HTERT RPE-1 (cell line): Measurements from ENCODE around the gene GRXCR1.

Experiments used
- in situ Hi-C: fragments of 300-500 bp; cut with MboI; formaldehyde crosslinking; loops from 4 replicates; pipeline ENCODE4 v1.14.3; 2020; ENCODE audit warnings: low sequenced_read_pairs

The GRXCR1 gene

DNA sequence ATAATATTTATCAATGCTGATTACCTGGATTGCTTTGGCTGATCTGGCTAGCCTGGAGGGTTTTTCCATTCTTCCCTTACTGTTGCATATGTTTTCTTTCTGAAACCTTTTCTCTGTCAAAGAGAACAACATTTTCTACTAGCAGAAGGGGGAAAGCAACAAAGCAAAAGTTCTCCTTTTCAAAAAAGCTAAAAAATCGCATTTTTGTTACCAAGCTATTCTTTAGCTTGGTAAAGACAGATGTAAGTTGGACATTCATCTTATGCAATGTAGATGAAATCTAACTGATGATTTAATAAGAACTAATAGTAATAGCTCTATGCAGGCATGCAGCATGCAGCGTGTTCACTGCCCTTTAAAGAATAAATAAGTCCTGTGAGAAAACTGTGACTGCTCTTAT lies at the start of gene GRXCR1:
Gene GRXCR1, plus strand, starts transcription at position 301 of the 400 bp plus-strand sequence. CDS start 554 bp downstream, outside the sequence.
- in situ Hi-C loops, result no loop called here

- in situ Hi-C loops, result no loop called here
Observed at GRCh38 chr4:42843694-42844093, 48.8 kb upstream of the GRXCR1 start.

- in situ Hi-C loops, result no loop called here
Observed at GRCh38 chr4:42844422-42845070, 48.0 kb upstream of the GRXCR1 start.

DNA sequence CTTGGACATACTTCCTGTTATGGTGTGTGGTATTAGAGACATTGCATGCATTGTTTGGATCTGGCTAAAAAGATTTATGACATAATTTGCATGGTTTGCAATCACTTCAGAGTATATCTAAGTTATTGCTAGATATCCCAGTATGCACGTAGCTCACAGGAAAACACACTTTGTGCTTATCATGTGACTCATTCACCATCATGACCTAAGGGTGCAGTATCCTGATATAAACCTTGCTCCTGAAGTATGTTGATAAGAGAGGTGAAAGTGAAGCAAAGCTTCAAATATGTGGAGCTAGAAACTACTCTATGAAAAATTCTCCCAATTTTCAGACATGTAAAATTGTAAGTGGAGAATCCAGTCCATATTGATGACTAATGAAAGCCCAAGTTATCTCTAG lies 46.9 kb upstream of the GRXCR1 start:
- in situ Hi-C loops, result no loop called here

GRCh38 chr4:42855779-42856178 lies 36.7 kb upstream of the GRXCR1 start:
- in situ Hi-C loops, result no loop called here

DNA sequence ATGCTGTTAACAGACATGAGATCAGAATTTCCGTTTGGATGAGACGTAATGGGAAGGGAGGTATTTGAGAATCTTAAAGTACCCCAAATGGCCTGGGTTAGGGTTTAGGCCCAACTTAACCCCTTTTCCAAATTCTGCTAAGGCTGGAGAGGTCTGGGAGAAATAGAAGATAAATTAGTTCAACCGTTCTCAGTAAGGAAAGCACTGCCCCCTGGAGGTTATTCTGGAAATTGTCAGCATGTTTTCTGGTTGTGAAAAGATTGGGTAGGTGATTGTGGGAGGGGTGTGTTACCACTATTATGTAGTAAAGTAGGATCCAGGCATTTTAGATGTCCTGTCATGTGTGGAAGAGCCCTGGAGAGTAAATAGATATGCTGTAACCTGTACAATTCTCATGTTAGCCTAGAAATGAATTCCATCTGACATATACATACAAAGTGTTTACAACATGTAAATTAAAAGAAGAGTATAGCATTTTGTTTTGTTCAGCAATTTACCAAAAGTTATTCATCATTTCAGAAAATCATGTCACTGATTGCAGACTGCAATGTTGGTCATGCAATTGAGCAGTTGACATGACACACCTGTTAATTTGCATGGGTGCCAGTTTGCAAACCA lies 26.8 kb upstream of the GRXCR1 start:
- in situ Hi-C loops, result no loop called here

GRCh38 chr4:42871261-42871660 lies 21.3 kb upstream of the GRXCR1 start:
- in situ Hi-C loops, result no loop called here

- in situ Hi-C loops, result no loop called here
Observed at GRCh38 chr4:42871671-42872290, 20.7 kb upstream of the GRXCR1 start.

DNA sequence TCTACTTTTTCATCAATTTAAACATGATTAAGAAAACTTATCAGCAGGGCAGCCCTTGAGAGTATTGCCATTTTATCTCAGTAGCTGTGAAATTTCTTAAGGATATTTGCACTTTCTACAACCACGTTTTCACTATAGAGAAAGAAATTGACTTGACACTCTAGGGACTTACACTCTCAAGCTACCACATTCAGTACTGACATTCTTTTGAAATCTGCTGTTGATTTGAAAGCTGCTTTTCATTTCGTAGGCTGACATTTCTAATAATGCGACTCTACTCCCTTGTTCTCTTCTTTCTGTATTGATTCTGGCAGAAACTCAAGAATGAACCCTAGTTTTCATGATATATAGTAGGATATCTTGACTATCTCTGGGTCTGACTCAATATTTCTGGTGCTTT lies 13.7 kb upstream of the GRXCR1 start:
- in situ Hi-C loops, result no loop called here

- in situ Hi-C loops, result no loop called here
Observed at GRCh38 chr4:42881253-42881652, 11.3 kb upstream of the GRXCR1 start.

DNA sequence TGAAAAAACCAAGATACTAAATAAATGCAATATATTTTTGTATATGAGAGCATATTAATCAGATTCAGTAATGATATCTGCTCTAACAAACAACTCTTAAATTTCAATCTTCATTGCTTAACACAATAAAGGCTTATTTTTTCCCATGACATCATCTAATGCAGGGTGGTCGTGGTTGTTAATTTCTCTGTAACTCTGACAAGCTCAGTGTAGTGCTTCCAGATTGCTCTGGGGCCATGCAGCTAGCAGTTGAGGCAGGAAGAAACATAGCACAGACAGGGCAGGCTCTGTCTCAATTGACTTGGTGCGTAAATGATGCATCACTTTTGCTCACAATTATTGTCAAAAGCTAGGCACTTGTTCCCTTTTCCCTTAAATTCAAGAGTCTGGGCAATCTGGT lies 869 bp upstream of the GRXCR1 start:
- in situ Hi-C loops, result no loop called here

- in situ Hi-C loops, result no loop called here
Observed at GRCh38 chr4:42895452-42895851, 2.9 kb downstream of the GRXCR1 start.

- in situ Hi-C loops, result no loop called here
Observed at GRCh38 chr4:42904986-42905385, 12.5 kb downstream of the GRXCR1 start.

- in situ Hi-C loops, result no loop called here
Observed at GRCh38 chr4:42905591-42905990, 13.1 kb downstream of the GRXCR1 start.

DNA sequence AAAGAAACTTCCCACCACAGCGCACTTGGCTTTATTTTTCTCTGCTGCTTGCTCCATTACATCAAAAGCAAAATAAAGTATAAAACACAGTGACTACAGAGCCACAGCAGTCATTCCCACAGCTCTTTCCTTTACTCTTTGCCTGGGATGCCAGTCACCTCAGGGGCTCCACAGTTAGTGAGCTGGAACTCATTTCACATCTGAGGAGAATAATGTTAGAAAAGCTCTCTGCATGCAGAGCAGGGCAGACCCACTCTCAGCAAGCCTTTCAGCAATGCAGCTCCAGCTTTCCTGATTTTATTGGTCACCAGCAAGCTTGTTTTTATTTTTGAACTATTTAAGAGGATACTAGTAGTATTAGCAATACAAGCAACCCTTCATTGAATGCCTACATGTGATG lies 13.8 kb downstream of the GRXCR1 start:
- in situ Hi-C loops, result no loop called here

DNA sequence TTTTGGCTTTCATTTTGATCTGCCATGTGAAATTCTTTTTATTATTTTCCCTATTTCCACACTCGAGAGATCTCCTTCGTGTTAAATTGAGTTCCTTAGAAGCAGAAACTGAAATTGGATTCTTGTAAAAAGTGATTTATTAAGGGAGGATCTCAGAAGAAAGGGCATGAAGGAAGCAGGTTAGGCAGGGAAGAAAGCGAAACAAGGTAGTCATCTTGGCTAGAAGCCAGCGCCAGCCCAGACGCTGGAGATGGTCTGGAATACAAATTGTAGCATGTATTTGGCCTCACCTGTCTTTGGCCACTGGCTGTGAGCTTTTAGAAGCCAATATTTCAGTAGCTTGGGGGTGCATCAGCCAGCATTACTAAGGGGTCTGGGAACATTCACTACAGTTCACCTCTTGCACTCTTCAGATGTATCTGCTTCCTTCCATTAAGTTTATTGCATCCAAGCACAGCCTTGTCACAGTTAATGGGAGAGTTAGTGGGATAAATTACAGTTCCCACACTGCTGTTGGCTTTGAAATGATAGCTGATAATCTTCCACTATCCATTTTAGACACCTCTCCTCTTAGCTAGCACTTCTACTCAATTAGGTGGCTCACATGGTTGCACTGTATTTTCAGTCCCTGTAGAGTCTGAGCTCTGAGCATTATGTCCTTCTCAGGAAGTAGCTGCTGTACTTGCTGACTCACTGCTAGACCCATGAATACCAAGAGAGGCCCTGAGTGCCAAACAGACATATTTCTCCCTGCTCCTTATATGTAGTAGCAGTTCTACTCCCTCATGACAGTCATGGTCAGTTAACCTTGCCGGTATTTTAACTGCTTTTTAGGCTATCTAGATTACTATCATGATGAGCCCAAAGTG lies 14.6 kb downstream of the GRXCR1 start:
- in situ Hi-C loops, result no loop called here

DNA sequence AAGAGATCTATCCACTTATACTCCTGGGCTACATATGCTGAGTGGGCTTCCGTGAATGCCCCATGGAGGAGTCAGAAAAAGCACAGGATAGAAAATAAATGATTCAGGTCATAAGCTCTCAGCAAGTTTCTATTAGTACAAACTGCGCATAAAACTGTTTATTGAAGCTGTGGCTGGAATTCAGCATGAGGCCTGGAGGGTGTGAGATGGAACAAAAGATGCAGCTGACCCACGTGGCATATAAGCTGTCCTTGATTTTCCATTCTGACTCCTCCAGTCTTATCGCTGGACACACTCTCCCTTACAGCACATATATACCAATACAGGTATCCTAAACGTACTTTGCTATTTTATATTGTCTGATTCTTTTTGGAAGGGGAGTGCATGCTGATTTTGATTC lies 17.9 kb downstream of the GRXCR1 start:
- in situ Hi-C loops, result no loop called here

GRCh38 chr4:42914937-42915336 lies 22.4 kb downstream of the GRXCR1 start:
- in situ Hi-C loops, result no loop called here

GRCh38 chr4:42915484-42915883 lies 23.0 kb downstream of the GRXCR1 start:
- in situ Hi-C loops, result no loop called here

- in situ Hi-C loops, result no loop called here
Observed at GRCh38 chr4:42917296-42917695, 24.8 kb downstream of the GRXCR1 start.

- in situ Hi-C loops, result no loop called here
Observed at GRCh38 chr4:42923431-42923830, 30.9 kb downstream of the GRXCR1 start.
